ENCODE measurements around the gene IGSF11. TPM values are rescaled to one million over a fixed set of nuclear protein-coding genes. Genes with fewer than 3 reads are reported as not detected.

IGSF11 gene
- total RNA-seq, 5 donors from 2014 or later (not counting 1 experiment from before 2014, with no cell fraction given), result 0.20 to 0.70 (median 0.41) TPM

GRCh38 chr3:118938183-118938961 lies 96.3 kb downstream of the IGSF11 start:
- no peaks in the 10 kb centered on the region for H3K9me3 ChIP-seq
- POLR2A ChIA-PET, result no interaction called here
- ATAC-seq (replicated peaks in 1 of 4), result peak in 2 of 4 experiments; percentile 55 to 61
- peaks cover 24 to 29% (median 27%) of the 10 kb centered on the region in 3 donors for H3K4me1 Mint-ChIP-seq
- no peak overlapping the region for H3K4me3 ChIP-seq (ENCODE audit: control insufficient read depth in 1 of 2, extremely low read depth in 1 of 2, low read length in 1 of 2)
- no peak overlapping the region for H3K27ac ChIP-seq (ENCODE audit: low read length)
- no peaks in the 10 kb centered on the region for H3K36me3 ChIP-seq (ENCODE audit: control insufficient read depth in 2 of 2, extremely low read depth in 1 of 2, insufficient read depth in 1 of 2, low read length in 1 of 2)
- peaks cover 0 to 4% (median 0%) of the 10 kb centered on the region in 3 donors for H3K9me3 Mint-ChIP-seq
- H3K4me3 Mint-ChIP-seq, result no peak overlapping the region
- no peak for DNase-seq
- H3K27me3 Mint-ChIP-seq, result no peaks in the 10 kb centered on the region
- H3K36me3 Mint-ChIP-seq, result no peaks in the 10 kb centered on the region
- 92% methylated on average over 1 of the region's 5 CpGs for WGBS (ENCODE audit: insufficient coverage)
- H3K4me1 ChIP-seq (ENCODE audit: control insufficient read depth in 1 of 2, extremely low read depth in 1 of 2, insufficient read depth in 2 of 2, low read length in 2 of 2), result peaks cover 5 to 12% of the 10 kb centered on the region in 2 experiments
- no peaks in the 10 kb centered on the region for H3K27me3 ChIP-seq (replicated peaks in 1 of 2; ENCODE audit: control insufficient read depth in 2 of 2, extremely low read depth in 1 of 2, insufficient read depth in 2 of 2, low read length in 1 of 2)
- CTCF ChIA-PET, result no interaction called here
- peak overlapping the region in 1 of 2 donors; percentile 33 for H3K27ac Mint-ChIP-seq

- Histone ChIP-seq H3K27me3 (replicated peaks in 1 of 2; ENCODE audit: control insufficient read depth in 2 of 2, extremely low read depth in 1 of 2, insufficient read depth in 2 of 2, low read length in 1 of 2) (no peaks in the 10 kb centered on the region), H3K36me3 (ENCODE audit: control insufficient read depth in 2 of 2, extremely low read depth in 1 of 2, insufficient read depth in 1 of 2, low read length in 1 of 2) (no peaks in the 10 kb centered on the region), H3K27ac (ENCODE audit: low read length) (no peak overlapping the region), H3K9me3 (no peaks in the 10 kb centered on the region), H3K4me3 (ENCODE audit: control insufficient read depth in 1 of 2, extremely low read depth in 1 of 2, low read length in 1 of 2) (no peak overlapping the region), H3K4me1 (ENCODE audit: control insufficient read depth in 1 of 2, extremely low read depth in 1 of 2, insufficient read depth in 2 of 2, low read length in 2 of 2) (peaks cover 0 to under 1% of the 10 kb centered on the region in 2 experiments)
- H3K9me3 Mint-ChIP-seq, result peaks cover 0 to 4% (median 0%) of the 10 kb centered on the region in 3 donors
- ATAC-seq (replicated peaks in 1 of 4), result no peak
- no peaks in the 10 kb centered on the region for H3K36me3 Mint-ChIP-seq
- CTCF ChIA-PET, result no interaction called here
- H3K27me3 Mint-ChIP-seq, result no peaks in the 10 kb centered on the region
- 88% methylated on average over 1 of the region's 1 CpG for WGBS (ENCODE audit: insufficient coverage)
- POLR2A ChIA-PET, result no interaction called here
- peaks cover 14 to 16% (median 15%) of the 10 kb centered on the region in 3 donors for H3K4me1 Mint-ChIP-seq
- DNase-seq, result no peak
- H3K4me3 Mint-ChIP-seq, result no peak overlapping the region
- H3K27ac Mint-ChIP-seq, result no peak overlapping the region
These were observed 97.8 kb downstream of the IGSF11 start for GRCh38 chr3:118936811-118937210.

GRCh38 chr3:118932822-118933558 lies 101.7 kb downstream of the IGSF11 start:
- ChIA-PET CTCF (interaction anchor here (0.5 to 1.0 kb wide), 3 partner anchors 25 to 160 kb away, joined by 3 to 4 read pairs (median 3); no protein-coding TSS in a partner anchor), POLR2A (interaction anchor here (0.6 to 0.7 kb wide), 2 partner anchors 17 to 25 kb away, joined by 3 to 4 read pairs; no protein-coding TSS in a partner anchor)
- no peak overlapping the region for H3K4me3 ChIP-seq (ENCODE audit: control insufficient read depth in 1 of 2, extremely low read depth in 1 of 2, low read length in 1 of 2)
- no peak overlapping the region for H3K27ac ChIP-seq (ENCODE audit: low read length)
- no peaks in the 10 kb centered on the region for H3K9me3 ChIP-seq
- Mint-ChIP-seq H3K9me3 (no peaks in the 10 kb centered on the region), H3K27me3 (peaks cover 0 to 4% of the 10 kb centered on the region in 2 donors), H3K4me1 (peaks cover under 1 to 4% (median 3%) of the 10 kb centered on the region in 3 donors), H3K27ac (no peak overlapping the region), H3K4me3 (no peak overlapping the region), H3K36me3 (no peaks in the 10 kb centered on the region)
- no peaks in the 10 kb centered on the region for H3K4me1 ChIP-seq (ENCODE audit: control insufficient read depth in 1 of 2, extremely low read depth in 1 of 2, insufficient read depth in 2 of 2, low read length in 2 of 2)
- DNase-seq (no peak), ATAC-seq (replicated peaks in 1 of 4) (no peak)
- H3K36me3 ChIP-seq (ENCODE audit: control insufficient read depth in 2 of 2, extremely low read depth in 1 of 2, insufficient read depth in 1 of 2, low read length in 1 of 2), result no peaks in the 10 kb centered on the region
- H3K27me3 ChIP-seq (replicated peaks in 1 of 2; ENCODE audit: control insufficient read depth in 2 of 2, extremely low read depth in 1 of 2, insufficient read depth in 2 of 2, low read length in 1 of 2), result no peaks in the 10 kb centered on the region
- no CpG with 5 or more reads among the region's 5 CpGs for WGBS (ENCODE audit: insufficient coverage)

GRCh38 chr3:118931996-118932395 lies 102.7 kb downstream of the IGSF11 start:
- no peak overlapping the region for H3K27ac Mint-ChIP-seq
- Histone ChIP-seq H3K4me3 (ENCODE audit: control insufficient read depth in 1 of 2, extremely low read depth in 1 of 2, low read length in 1 of 2) (no peak overlapping the region), H3K27ac (ENCODE audit: low read length) (no peak overlapping the region), H3K27me3 (replicated peaks in 1 of 2; ENCODE audit: control insufficient read depth in 2 of 2, extremely low read depth in 1 of 2, insufficient read depth in 2 of 2, low read length in 1 of 2) (no peaks in the 10 kb centered on the region), H3K36me3 (ENCODE audit: control insufficient read depth in 2 of 2, extremely low read depth in 1 of 2, insufficient read depth in 1 of 2, low read length in 1 of 2) (no peaks in the 10 kb centered on the region), H3K4me1 (ENCODE audit: control insufficient read depth in 1 of 2, extremely low read depth in 1 of 2, insufficient read depth in 2 of 2, low read length in 2 of 2) (no peaks in the 10 kb centered on the region), H3K9me3 (no peaks in the 10 kb centered on the region)
- no peak for DNase-seq
- no peak for ATAC-seq (replicated peaks in 1 of 4)
- CTCF ChIA-PET, result interaction anchor here in 1 of 2 donors (1.0 kb wide), 1 partner anchor 26 kb away, joined by 3 read pairs; no protein-coding TSS in a partner anchor
- H3K36me3 Mint-ChIP-seq, result no peaks in the 10 kb centered on the region
- H3K27me3 Mint-ChIP-seq, result peaks cover 0 to 5% of the 10 kb centered on the region in 2 donors
- H3K9me3 Mint-ChIP-seq, result no peaks in the 10 kb centered on the region
- peaks cover 0 to 4% (median 3%) of the 10 kb centered on the region in 3 donors for H3K4me1 Mint-ChIP-seq
- H3K4me3 Mint-ChIP-seq, result no peak overlapping the region
- WGBS (ENCODE audit: insufficient coverage), result no CpG with 5 or more reads among the region's 2 CpGs
- POLR2A ChIA-PET, result interaction anchor here (0.6 to 0.7 kb wide), 2 partner anchors 18 to 26 kb away, joined by 3 to 4 read pairs; no protein-coding TSS in a partner anchor

GRCh38 chr3:118927449-118927848 lies 107.2 kb downstream of the IGSF11 start:
- no peak for DNase-seq
- Histone ChIP-seq H3K27me3 (replicated peaks in 1 of 2; ENCODE audit: control insufficient read depth in 2 of 2, extremely low read depth in 1 of 2, insufficient read depth in 2 of 2, low read length in 1 of 2) (no peaks in the 10 kb centered on the region), H3K4me1 (ENCODE audit: control insufficient read depth in 1 of 2, extremely low read depth in 1 of 2, insufficient read depth in 2 of 2, low read length in 2 of 2) (no peaks in the 10 kb centered on the region), H3K27ac (ENCODE audit: low read length) (no peak overlapping the region), H3K4me3 (ENCODE audit: control insufficient read depth in 1 of 2, extremely low read depth in 1 of 2, low read length in 1 of 2) (no peak overlapping the region), H3K36me3 (ENCODE audit: control insufficient read depth in 2 of 2, extremely low read depth in 1 of 2, insufficient read depth in 1 of 2, low read length in 1 of 2) (no peaks in the 10 kb centered on the region), H3K9me3 (no peaks in the 10 kb centered on the region)
- H3K27ac Mint-ChIP-seq, result no peak overlapping the region
- POLR2A ChIA-PET, result no interaction called here
- H3K4me3 Mint-ChIP-seq, result no peak overlapping the region
- peaks cover 0 to 5% of the 10 kb centered on the region in 2 donors for H3K27me3 Mint-ChIP-seq
- H3K9me3 Mint-ChIP-seq, result no peaks in the 10 kb centered on the region
- H3K4me1 Mint-ChIP-seq, result peaks cover 0 to 2% (median under 1%) of the 10 kb centered on the region in 3 donors
- no CpG with 5 or more reads among the region's 6 CpGs for WGBS (ENCODE audit: insufficient coverage)
- no peak for ATAC-seq (replicated peaks in 1 of 4)
- no peaks in the 10 kb centered on the region for H3K36me3 Mint-ChIP-seq
- CTCF ChIA-PET, result no interaction called here

GRCh38 chr3:118912188-118912587 lies 122.5 kb downstream of the IGSF11 start:
- Mint-ChIP-seq H3K27me3 (peaks cover 0 to 9% of the 10 kb centered on the region in 2 donors), H3K4me3 (no peak overlapping the region), H3K4me1 (no peaks in the 10 kb centered on the region), H3K36me3 (no peaks in the 10 kb centered on the region), H3K27ac (no peak overlapping the region), H3K9me3 (no peaks in the 10 kb centered on the region)
- Histone ChIP-seq H3K4me3 (ENCODE audit: control insufficient read depth in 1 of 2, extremely low read depth in 1 of 2, low read length in 1 of 2) (no peak overlapping the region), H3K4me1 (ENCODE audit: control insufficient read depth in 1 of 2, extremely low read depth in 1 of 2, insufficient read depth in 2 of 2, low read length in 2 of 2) (no peaks in the 10 kb centered on the region), H3K27me3 (replicated peaks in 1 of 2; ENCODE audit: control insufficient read depth in 2 of 2, extremely low read depth in 1 of 2, insufficient read depth in 2 of 2, low read length in 1 of 2) (no peaks in the 10 kb centered on the region), H3K27ac (ENCODE audit: low read length) (no peak overlapping the region), H3K36me3 (ENCODE audit: control insufficient read depth in 2 of 2, extremely low read depth in 1 of 2, insufficient read depth in 1 of 2, low read length in 1 of 2) (no peaks in the 10 kb centered on the region), H3K9me3 (no peaks in the 10 kb centered on the region)
- WGBS (ENCODE audit: insufficient coverage), result 81% methylated on average over 3 of the region's 3 CpGs
- ChIA-PET POLR2A (no interaction called here), CTCF (interaction anchor here in 1 of 2 donors (1.9 kb wide), 1 partner anchor 28 kb away, joined by 6 read pairs; no protein-coding TSS in a partner anchor)
- DNase-seq (no peak), ATAC-seq (replicated peaks in 1 of 4) (no peak)
